Activated T-cell treated with anti-CD3 and anti-CD28 coated beads, Interleukin-2, amount 50 U/mL, for 4 hours (primary cell): ENCODE measurements around the gene ZNF584. TPM values are rescaled to one million over a fixed set of nuclear protein-coding genes. Genes with fewer than 3 reads are reported as not detected.
"Not testable (repeated sequence)": the region's sequence is repeated elsewhere in the genome, so short reads cannot be mapped to it uniquely, and the experiment has no call there.

Experiments used
- ATAC-seq, 2 donors: fragments of 200-7000 bp; cut with Tn5 transposase; one replicate each; pipeline ENCODE4 v1.10.0; 2021
- DNase-seq: peaks from one replicate; pipeline ENCODE4 v3.0.0-alpha.2; 2020
- H3K27me3 Mint-ChIP-seq: one replicate; pipeline ENCODE4 v1.8.0; 2021; ENCODE audit warnings: low read depth, mixed read lengths
- H3K36me3 Mint-ChIP-seq: one replicate; pipeline ENCODE4 v1.8.0; 2022; ENCODE audit warnings: mixed read lengths; ENCODE audit not compliant: insufficient read depth
- H3K4me1 Mint-ChIP-seq: one replicate; pipeline ENCODE4 v1.8.0; 2021; ENCODE audit warnings: low read depth, mixed read lengths
- H3K4me3 Mint-ChIP-seq: one replicate; pipeline ENCODE4 v1.8.0; 2021; ENCODE audit warnings: mild to moderate bottlenecking, moderate library complexity, mixed read lengths
- H3K9me3 Mint-ChIP-seq: one replicate; pipeline ENCODE4 v1.8.0; 2021; ENCODE audit warnings: mixed read lengths
- total RNA-seq, 3 donors: library from RNA; stranded (reverse); gene quantifications; one replicate each; pipeline ENCODE4 v1.2.1, GENCODE V29; 2021

The ZNF584 gene
- 10 to 100 TPM; 17.8 to 20.5 (median 20.3) TPM for total RNA-seq

- peak; percentile 93 for DNase-seq
- H3K9me3 Mint-ChIP-seq = no peaks in the 10 kb centered on the region
- H3K36me3 Mint-ChIP-seq = peaks cover 6% of the 10 kb centered on the region
- H3K27me3 Mint-ChIP-seq = no peaks in the 10 kb centered on the region
- ATAC-seq = peak; percentile 98
- H3K4me3 Mint-ChIP-seq = peak within 1 kb of the TSS; percentile 88
- H3K4me1 Mint-ChIP-seq = peaks cover 26% of the 10 kb centered on the region
These were observed at the start of gene ZNF584 for GRCh38 chr19:58408152-58409009. ZNF584 (plus strand) TSS chr19:58408649; CDS start chr19:58409148, 499 bp downstream.

- H3K36me3 Mint-ChIP-seq = no peaks in the 10 kb centered on the region
- DNase-seq (no peak), ATAC-seq (peak; percentile 9)
- peaks cover 22% of the 10 kb centered on the region for H3K4me1 Mint-ChIP-seq
- H3K9me3 Mint-ChIP-seq = no peaks in the 10 kb centered on the region
- peak overlapping the region; percentile 94 for H3K4me3 Mint-ChIP-seq
- peaks cover 5% of the 10 kb centered on the region for H3K27me3 Mint-ChIP-seq
These were observed 46.6 kb upstream of the ZNF584 start for GRCh38 chr19:58361900-58362271.

- no peaks in the 10 kb centered on the region for H3K9me3 Mint-ChIP-seq
- ATAC-seq = peak; percentile 92 to 94
- H3K36me3 Mint-ChIP-seq = no peaks in the 10 kb centered on the region
- H3K4me1 Mint-ChIP-seq = peaks cover 19% of the 10 kb centered on the region
- peaks cover 5% of the 10 kb centered on the region for H3K27me3 Mint-ChIP-seq
- H3K4me3 Mint-ChIP-seq = peak within 1 kb of the TSS; percentile 94
- peak; percentile 96 for DNase-seq
These were observed 46.0 kb upstream of the ZNF584 start, which contains the start of gene ZNF497 for GRCh38 chr19:58362272-58362994. ZNF497 (minus strand) TSS chr19:58362751; CDS start chr19:58357635, 5,116 bp downstream.

- H3K9me3 Mint-ChIP-seq = no peaks in the 10 kb centered on the region
- ATAC-seq (no peak), DNase-seq (no peak)
- no peak overlapping the region for H3K4me3 Mint-ChIP-seq
- no peaks in the 10 kb centered on the region for H3K27me3 Mint-ChIP-seq
- no peaks in the 10 kb centered on the region for H3K36me3 Mint-ChIP-seq
- H3K4me1 Mint-ChIP-seq = peaks cover 12% of the 10 kb centered on the region
These were observed 44.3 kb upstream of the ZNF584 start for GRCh38 chr19:58364146-58364545.

- Mint-ChIP-seq H3K9me3 (no peaks in the 10 kb centered on the region), H3K4me1 (peaks cover 8% of the 10 kb centered on the region), H3K27me3 (no peaks in the 10 kb centered on the region), H3K36me3 (no peaks in the 10 kb centered on the region), H3K4me3 (no peak overlapping the region)
- ATAC-seq (no peak), DNase-seq (no peak)
These were observed 41.6 kb upstream of the ZNF584 start for GRCh38 chr19:58366585-58367430.

GRCh38 chr19:58367698-58368454 is 40.6 kb upstream of the ZNF584 start:
- H3K4me1 Mint-ChIP-seq = peaks cover 1% of the 10 kb centered on the region
- H3K36me3 Mint-ChIP-seq = no peaks in the 10 kb centered on the region
- ATAC-seq (no peak), DNase-seq (no peak)
- H3K27me3 Mint-ChIP-seq = no peaks in the 10 kb centered on the region
- no peak overlapping the region for H3K4me3 Mint-ChIP-seq
- no peaks in the 10 kb centered on the region for H3K9me3 Mint-ChIP-seq

GRCh38 chr19:58368561-58369360 is 39.7 kb upstream of the ZNF584 start:
- no peak for ATAC-seq
- Mint-ChIP-seq H3K4me3 (no peak overlapping the region), H3K36me3 (no peaks in the 10 kb centered on the region), H3K4me1 (no peaks in the 10 kb centered on the region), H3K27me3 (no peaks in the 10 kb centered on the region), H3K9me3 (no peaks in the 10 kb centered on the region)
- DNase-seq = no peak

- no peak overlapping the region for H3K4me3 Mint-ChIP-seq
- no peak for ATAC-seq
- DNase-seq = no peak
- H3K36me3 Mint-ChIP-seq = no peaks in the 10 kb centered on the region
- no peaks in the 10 kb centered on the region for H3K4me1 Mint-ChIP-seq
- no peaks in the 10 kb centered on the region for H3K9me3 Mint-ChIP-seq
- no peaks in the 10 kb centered on the region for H3K27me3 Mint-ChIP-seq
These were observed 35.9 kb upstream of the ZNF584 start for GRCh38 chr19:58372311-58373133.

GRCh38 chr19:58374200-58374599 is 34.2 kb upstream of the ZNF584 start:
- peaks cover 2% of the 10 kb centered on the region for H3K4me1 Mint-ChIP-seq
- H3K9me3 Mint-ChIP-seq = no peaks in the 10 kb centered on the region
- H3K27me3 Mint-ChIP-seq = no peaks in the 10 kb centered on the region
- H3K36me3 Mint-ChIP-seq = no peaks in the 10 kb centered on the region
- H3K4me3 Mint-ChIP-seq = no peak overlapping the region
- no peak for DNase-seq
- no peak for ATAC-seq

GRCh38 chr19:58376724-58377123 is 31.7 kb upstream of the ZNF584 start:
- not testable (repeated sequence) for H3K9me3 Mint-ChIP-seq, H3K27me3 Mint-ChIP-seq, H3K36me3 Mint-ChIP-seq, H3K4me3 Mint-ChIP-seq, ATAC-seq, DNase-seq
- peaks cover 16% of the 10 kb centered on the region for H3K4me1 Mint-ChIP-seq

- Mint-ChIP-seq H3K36me3 (no peaks in the 10 kb centered on the region), H3K4me1 (peaks cover 20% of the 10 kb centered on the region), H3K4me3 (peak overlapping the region; percentile 90), H3K9me3 (no peaks in the 10 kb centered on the region), H3K27me3 (no peaks in the 10 kb centered on the region)
- ATAC-seq (no peak), DNase-seq (no peak)
These were observed 29.2 kb upstream of the ZNF584 start for GRCh38 chr19:58379246-58379645.

GRCh38 chr19:58380037-58380661 is 28.3 kb upstream of the ZNF584 start:
- peak overlapping the region; percentile 90 for H3K4me3 Mint-ChIP-seq
- no peak for ATAC-seq
- H3K9me3 Mint-ChIP-seq = no peaks in the 10 kb centered on the region
- DNase-seq = no peak
- H3K36me3 Mint-ChIP-seq = no peaks in the 10 kb centered on the region
- no peaks in the 10 kb centered on the region for H3K27me3 Mint-ChIP-seq
- peaks cover 20% of the 10 kb centered on the region for H3K4me1 Mint-ChIP-seq
